Myocyte (in vitro differentiated cells): Measurements from ENCODE around the gene MORN1. TPM values are rescaled to one million over a fixed set of nuclear protein-coding genes. Genes with fewer than 3 reads are reported as not detected.
A peak's percentile ranks its signal among the peaks of the same experiment; 100 is the strongest.

Experiments
- DNase-seq: peaks from one replicate; pipeline ENCODE4 v3.0.0-alpha.2; 2012; ENCODE audit warnings: low read depth
- total RNA-seq: library from RNA; depleted of rRNA; stranded (reverse); fragments of >200 nt; gene quantifications from 2 replicates; pipeline ENCODE4 v1.2.3, GENCODE V29; 2014

Gene MORN1
- total RNA-seq, 1 donor from 2014 or later = 8.8 TPM

GRCh38 chr1:2311184-2312032 is 79.9 kb downstream of the MORN1 start:
- peak; percentile 83 for DNase-seq

- no peak for DNase-seq
These were observed 80.8 kb downstream of the MORN1 start for GRCh38 chr1:2310332-2311183.

GRCh38 chr1:2308844-2309243 is 82.5 kb downstream of the MORN1 start:
- DNase-seq = no peak

GRCh38 chr1:2307972-2308371 is 83.4 kb downstream of the MORN1 start:
- no peak for DNase-seq

GRCh38 chr1:2307064-2307605 is 84.2 kb downstream of the MORN1 start:
- DNase-seq = no peak

- no peak for DNase-seq
These were observed 85.0 kb downstream of the MORN1 start for GRCh38 chr1:2306151-2306978.

- peak; percentile 68 for DNase-seq
These were observed 86.3 kb downstream of the MORN1 start for GRCh38 chr1:2304921-2305681.

GRCh38 chr1:2304282-2304681 is 87.1 kb downstream of the MORN1 start:
- no peak for DNase-seq

- no peak for DNase-seq
These were observed 87.6 kb downstream of the MORN1 start for GRCh38 chr1:2303781-2304180.

- no peak for DNase-seq
These were observed 88.2 kb downstream of the MORN1 start for GRCh38 chr1:2303016-2303775.

GRCh38 chr1:2302292-2302925 is 88.9 kb downstream of the MORN1 start:
- DNase-seq = no peak

GRCh38 chr1:2301607-2302291 is 89.6 kb downstream of the MORN1 start:
- DNase-seq = no peak

- peak; percentile 89 for DNase-seq
These were observed 90.3 kb downstream of the MORN1 start for GRCh38 chr1:2300851-2301606.

- peak; percentile 93 for DNase-seq
These were observed 91.2 kb downstream of the MORN1 start for GRCh38 chr1:2300004-2300771.

- DNase-seq = no peak
These were observed 92.2 kb downstream of the MORN1 start for GRCh38 chr1:2299131-2299627.

- DNase-seq = no peak
These were observed 92.7 kb downstream of the MORN1 start for GRCh38 chr1:2298685-2299084.
